ENCODE measurements around the gene DACH1.

Gene DACH1

GRCh38 chr13:71583581-71583980 is 283.4 kb downstream of the DACH1 start:
- DNase-seq (ENCODE audit: low read depth in 3 of 3): no peak

GRCh38 chr13:71580614-71581013 is 286.4 kb downstream of the DACH1 start:
- DNase-seq (ENCODE audit: low read depth in 3 of 3): no peak

- no peak for DNase-seq (ENCODE audit: low read depth in 3 of 3)
These were observed 289.0 kb downstream of the DACH1 start for GRCh38 chr13:71578048-71578447.

- DNase-seq (ENCODE audit: low read depth in 3 of 3): no peak
These were observed 289.9 kb downstream of the DACH1 start for GRCh38 chr13:71577127-71577526.

GRCh38 chr13:71576571-71576970 is 290.4 kb downstream of the DACH1 start:
- no peak for DNase-seq (ENCODE audit: low read depth in 3 of 3)

GRCh38 chr13:71546881-71547280 is 320.1 kb downstream of the DACH1 start:
- no peak for DNase-seq (ENCODE audit: low read depth in 3 of 3)

- DNase-seq (ENCODE audit: low read depth in 3 of 3): no peak
These were observed 326.9 kb downstream of the DACH1 start for GRCh38 chr13:71540098-71540497.

GRCh38 chr13:71536201-71536600 is 330.8 kb downstream of the DACH1 start:
- no peak for DNase-seq (ENCODE audit: low read depth in 3 of 3)

GRCh38 chr13:71524613-71525304 is 342.2 kb downstream of the DACH1 start:
- no peak for DNase-seq (ENCODE audit: low read depth in 3 of 3)

- DNase-seq (ENCODE audit: low read depth in 3 of 3): no peak
These were observed 342.8 kb downstream of the DACH1 start for GRCh38 chr13:71524245-71524612.

GRCh38 chr13:71522941-71523526 is 344.0 kb downstream of the DACH1 start:
- DNase-seq (ENCODE audit: low read depth in 3 of 3): no peak

- DNase-seq (ENCODE audit: low read depth in 3 of 3): no peak
These were observed 350.0 kb downstream of the DACH1 start for GRCh38 chr13:71517004-71517403.

GRCh38 chr13:71516521-71516920 is 350.5 kb downstream of the DACH1 start:
- no peak for DNase-seq (ENCODE audit: low read depth in 3 of 3)

GRCh38 chr13:71515744-71516038 is 351.3 kb downstream of the DACH1 start:
- DNase-seq (ENCODE audit: low read depth in 3 of 3): no peak

GRCh38 chr13:71514900-71515743 is 351.9 kb downstream of the DACH1 start:
- DNase-seq (ENCODE audit: low read depth in 3 of 3): no peak

GRCh38 chr13:71513411-71514033 is 353.5 kb downstream of the DACH1 start:
- DNase-seq (ENCODE audit: low read depth in 3 of 3): no peak

- no peak for DNase-seq (ENCODE audit: low read depth in 3 of 3)
These were observed 363.2 kb downstream of the DACH1 start for GRCh38 chr13:71503781-71504180.

- DNase-seq (ENCODE audit: low read depth in 3 of 3): no peak
These were observed 367.0 kb downstream of the DACH1 start for GRCh38 chr13:71499944-71500514.

GRCh38 chr13:71499235-71499634 is 367.8 kb downstream of the DACH1 start:
- no peak for DNase-seq (ENCODE audit: low read depth in 3 of 3)

GRCh38 chr13:71493189-71493588 is 373.8 kb downstream of the DACH1 start:
- no peak for DNase-seq (ENCODE audit: low read depth in 3 of 3)

GRCh38 chr13:71492346-71492871 is 374.6 kb downstream of the DACH1 start:
- DNase-seq (ENCODE audit: low read depth in 3 of 3): no peak

GRCh38 chr13:71491010-71491409 is 376.0 kb downstream of the DACH1 start:
- no peak for DNase-seq (ENCODE audit: low read depth in 3 of 3)

All from stimulated activated CD4-positive, alpha-beta T cell treated with anti-CD3 and anti-CD28 coated beads, TNF-alpha, amount 100 ng/mL, for 48 hours (primary cell).